ENCODE data around the gene PYGB.
A peak's percentile ranks its signal among the peaks of the same experiment; 100 is the strongest.

Gene PYGB

DNA sequence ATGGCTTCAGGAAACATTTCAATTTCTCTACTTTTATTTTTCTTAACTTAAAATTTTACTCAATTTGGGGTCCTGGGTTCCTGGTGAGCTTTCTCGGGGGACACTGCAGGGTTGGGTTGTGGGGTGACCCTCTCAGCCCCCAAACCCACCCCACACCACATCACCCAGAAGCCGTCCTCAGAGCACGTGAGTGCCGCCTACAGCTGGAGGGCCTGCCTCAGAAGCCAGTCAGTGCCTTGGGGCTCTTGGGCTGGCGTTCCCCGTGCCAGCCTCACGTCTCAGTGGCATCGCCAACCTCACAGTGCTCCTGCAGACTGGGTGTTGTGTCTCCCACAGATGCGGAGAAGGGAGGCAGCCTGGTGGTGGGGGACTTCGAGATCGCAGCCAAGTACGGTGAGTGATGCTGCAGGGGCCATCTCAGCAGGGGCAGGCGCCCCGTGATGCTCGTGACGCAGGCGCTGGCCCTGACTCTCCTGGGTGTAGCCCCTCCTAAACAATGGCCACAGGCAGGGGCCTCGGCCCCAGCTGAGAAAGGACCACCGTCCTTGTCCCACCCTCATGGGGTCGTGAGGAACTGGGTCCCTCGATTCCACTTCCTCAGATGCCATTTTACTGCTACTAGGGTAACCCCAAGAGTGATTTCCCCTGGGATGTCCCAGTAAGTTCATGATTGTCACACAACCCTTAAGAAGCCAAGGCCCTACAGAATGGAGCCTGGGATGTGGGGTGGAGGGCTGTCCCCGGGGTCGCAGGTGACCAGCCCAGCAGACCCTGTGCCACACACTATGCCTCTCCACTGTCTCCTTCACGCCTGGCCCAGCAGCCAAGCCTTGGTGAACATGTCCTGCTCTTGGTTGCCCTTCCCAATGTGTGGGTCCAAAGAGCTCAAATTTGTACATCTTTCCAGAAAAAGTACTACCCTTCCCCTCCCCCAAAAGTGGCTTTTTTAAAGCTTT is 23.8 kb upstream of the PYGB start:
- Histone ChIP-seq H3K4me3 (ENCODE audit: low read length in 2 of 2) (no peak overlapping the region), H3K23ac (ENCODE audit: low read depth, low read length, poor library complexity) (peak overlapping the region; percentile 76), H3K9ac (ENCODE audit: low read depth, low read length, poor library complexity) (peak overlapping the region; percentile 2), H3K27ac (replicated peaks; ENCODE audit: low read length) (no peak overlapping the region), H2AFZ (ENCODE audit: low read length) (no peak overlapping the region), H3K36me3 (replicated peaks in 1 of 2; ENCODE audit: control insufficient read depth in 2 of 2, insufficient read depth in 2 of 2, low read length in 2 of 2) (peaks cover 7 to 26% of the 10 kb centered on the region in 2 donors), H2BK120ac (ENCODE audit: low read depth, low read length) (no peak overlapping the region), H2BK5ac (ENCODE audit: low read length) (no peak overlapping the region), H3K79me1 (ENCODE audit: low read depth, low read length) (no peaks in the 10 kb centered on the region), H3K14ac (ENCODE audit: low read length) (peak overlapping the region; percentile 91), H4K8ac (ENCODE audit: low read depth, low read length) (no peak overlapping the region), H3K4me1 (ENCODE audit: control insufficient read depth in 2 of 2, insufficient read depth in 1 of 2, low read depth in 1 of 2, low read length in 2 of 2) (peaks cover 18% of the 10 kb centered on the region in 2 donors), H3K9me3 (replicated peaks in 1 of 2; ENCODE audit: control insufficient read depth in 2 of 2, insufficient read depth in 1 of 2, low read depth in 1 of 2, low read length in 2 of 2) (no peaks in the 10 kb centered on the region), H2BK12ac (ENCODE audit: low read length) (no peak overlapping the region), H4K91ac (ENCODE audit: low read depth, low read length, poor library complexity) (no peak overlapping the region), H3K18ac (ENCODE audit: low read length) (peak overlapping the region; percentile 12), H3K27me3 (ENCODE audit: control insufficient read depth in 3 of 3, insufficient read depth in 3 of 3, low read depth in 1 of 3, low read length in 3 of 3) (no peaks in the 10 kb centered on the region), H2AK5ac (ENCODE audit: low read depth, low read length) (peak overlapping the region; percentile 22), H3K4ac (ENCODE audit: low read length) (no peak overlapping the region), H2BK15ac (ENCODE audit: low read length) (peak overlapping the region; percentile 44), H3K4me2 (ENCODE audit: insufficient read depth, low read length, poor library complexity, severe bottlenecking) (no peak overlapping the region)
- no CpG with 5 or more reads among the region's 24 CpGs for WGBS, 2 donors (ENCODE audit: extremely low coverage in 2 of 2, insufficient read length in 2 of 2, insufficient replicate concordance in 1 of 2)
- DNase-seq (ENCODE audit: low spot score): no peak

GRCh38 chr20:25224941-25225340 is 22.9 kb upstream of the PYGB start:
- DNase-seq (ENCODE audit: low spot score): no peak
- no CpG with 5 or more reads among the region's 16 CpGs for WGBS, 2 donors (ENCODE audit: extremely low coverage in 2 of 2, insufficient read length in 2 of 2, insufficient replicate concordance in 1 of 2)

GRCh38 chr20:25225642-25226432 is 22.0 kb upstream of the PYGB start:
- H2AFZ ChIP-seq (ENCODE audit: low read length): no peak overlapping the region
- H3K4me2 ChIP-seq (ENCODE audit: insufficient read depth, low read length, poor library complexity, severe bottlenecking): no peak overlapping the region
- no CpG with 5 or more reads among the region's 16 CpGs for whole genome bisulfite sequencing, 2 donors (ENCODE audit: extremely low coverage in 2 of 2, insufficient read length in 2 of 2, insufficient replicate concordance in 1 of 2)
- H4K8ac ChIP-seq (ENCODE audit: low read depth, low read length): no peak overlapping the region
- H3K9ac ChIP-seq (ENCODE audit: low read depth, low read length, poor library complexity): no peak overlapping the region
- H2BK120ac ChIP-seq (ENCODE audit: low read depth, low read length): no peak overlapping the region
- H3K36me3 ChIP-seq (replicated peaks in 1 of 2; ENCODE audit: control insufficient read depth in 2 of 2, insufficient read depth in 2 of 2, low read length in 2 of 2): peaks cover 4 to 12% of the 10 kb centered on the region in 2 donors
- H2BK15ac ChIP-seq (ENCODE audit: low read length): no peak overlapping the region
- no peak overlapping the region for H2BK12ac ChIP-seq (ENCODE audit: low read length)
- peak overlapping the region; percentile 75 for H3K14ac ChIP-seq (ENCODE audit: low read length)
- no peaks in the 10 kb centered on the region for H3K9me3 ChIP-seq (replicated peaks in 1 of 2; ENCODE audit: control insufficient read depth in 2 of 2, insufficient read depth in 1 of 2, low read depth in 1 of 2, low read length in 2 of 2)
- peak overlapping the region; percentile 72 for H2AK5ac ChIP-seq (ENCODE audit: low read depth, low read length)
- H3K4ac ChIP-seq (ENCODE audit: low read length): no peak overlapping the region
- H4K91ac ChIP-seq (ENCODE audit: low read depth, low read length, poor library complexity): no peak overlapping the region
- no peak for DNase-seq (ENCODE audit: low spot score)
- peak overlapping the region; percentile 78 for H3K18ac ChIP-seq (ENCODE audit: low read length)
- H3K4me1 ChIP-seq (ENCODE audit: control insufficient read depth in 2 of 2, insufficient read depth in 1 of 2, low read depth in 1 of 2, low read length in 2 of 2): peaks cover 18% of the 10 kb centered on the region in 2 donors
- no peaks in the 10 kb centered on the region for H3K79me1 ChIP-seq (ENCODE audit: low read depth, low read length)
- H3K27me3 ChIP-seq (ENCODE audit: control insufficient read depth in 3 of 3, insufficient read depth in 3 of 3, low read depth in 1 of 3, low read length in 3 of 3): no peaks in the 10 kb centered on the region
- no peak overlapping the region for H3K4me3 ChIP-seq (ENCODE audit: low read length in 2 of 2)
- H3K23ac ChIP-seq (ENCODE audit: low read depth, low read length, poor library complexity): peak overlapping the region; percentile 59
- no peak overlapping the region for H3K27ac ChIP-seq (replicated peaks; ENCODE audit: low read length)
- H2BK5ac ChIP-seq (ENCODE audit: low read length): no peak overlapping the region

More at GRCh38 chr20:25224941-25225340, 22.9 kb upstream of the PYGB start:
- Histone ChIP-seq H2AK5ac (ENCODE audit: low read depth, low read length) (no peak overlapping the region), H3K18ac (ENCODE audit: low read length) (peak overlapping the region; percentile 33), H3K27ac (replicated peaks; ENCODE audit: low read length) (no peak overlapping the region), H3K23ac (ENCODE audit: low read depth, low read length, poor library complexity) (no peak overlapping the region), H3K36me3 (replicated peaks in 1 of 2; ENCODE audit: control insufficient read depth in 2 of 2, insufficient read depth in 2 of 2, low read length in 2 of 2) (peaks cover 7 to 17% of the 10 kb centered on the region in 2 donors), H2AFZ (ENCODE audit: low read length) (no peak overlapping the region), H3K4me2 (ENCODE audit: insufficient read depth, low read length, poor library complexity, severe bottlenecking) (no peak overlapping the region), H3K14ac (ENCODE audit: low read length) (no peak overlapping the region), H3K4ac (ENCODE audit: low read length) (no peak overlapping the region), H2BK15ac (ENCODE audit: low read length) (no peak overlapping the region), H3K27me3 (ENCODE audit: control insufficient read depth in 3 of 3, insufficient read depth in 3 of 3, low read depth in 1 of 3, low read length in 3 of 3) (no peaks in the 10 kb centered on the region), H4K8ac (ENCODE audit: low read depth, low read length) (no peak overlapping the region), H3K9me3 (replicated peaks in 1 of 2; ENCODE audit: control insufficient read depth in 2 of 2, insufficient read depth in 1 of 2, low read depth in 1 of 2, low read length in 2 of 2) (no peaks in the 10 kb centered on the region), H3K4me1 (ENCODE audit: control insufficient read depth in 2 of 2, insufficient read depth in 1 of 2, low read depth in 1 of 2, low read length in 2 of 2) (peaks cover 18% of the 10 kb centered on the region in 2 donors), H2BK120ac (ENCODE audit: low read depth, low read length) (no peak overlapping the region), H2BK5ac (ENCODE audit: low read length) (no peak overlapping the region), H3K9ac (ENCODE audit: low read depth, low read length, poor library complexity) (no peak overlapping the region), H2BK12ac (ENCODE audit: low read length) (no peak overlapping the region), H3K4me3 (ENCODE audit: low read length in 2 of 2) (no peak overlapping the region), H3K79me1 (ENCODE audit: low read depth, low read length) (no peaks in the 10 kb centered on the region), H4K91ac (ENCODE audit: low read depth, low read length, poor library complexity) (no peak overlapping the region)

All from neuronal stem cell (in vitro differentiated cells).